Keratinocyte (primary cell): ENCODE data around the gene AGPAT3. TPM values are rescaled to one million over a fixed set of nuclear protein-coding genes. Genes with fewer than 3 reads are reported as not detected.

Experiments used
- DNase-seq: peaks from one replicate; pipeline ENCODE4 v3.0.0-alpha.2; 2011; ENCODE audit warnings: low read depth, missing footprints, low spot score
- FAIRE-seq: peaks from 2 replicates; lab custom pipeline; 2011; peaks lifted over from hg19 to GRCh38; lab: Jason Lieb, UNC
- H2AFZ ChIP-seq: 2 replicates; pipeline ENCODE4 v1.6.0; 2012; ENCODE audit warnings: low read length, control low read depth, inconsistent platforms; ENCODE audit not compliant: control insufficient read depth
- H3K27ac ChIP-seq: 2 replicates; pipeline ENCODE4 v1.5.1; 2011; ENCODE audit warnings: low read length; ENCODE audit not compliant: control insufficient read depth, insufficient read depth
- H3K27me3 ChIP-seq: 3 replicates; pipeline ENCODE4 v1.6.0; 2011; ENCODE audit warnings: low read length; ENCODE audit not compliant: control insufficient read depth, insufficient read depth; ENCODE audit errors: extremely low read depth
- H3K36me3 ChIP-seq, 2 experiments: 2 replicates in 1 of 2; 3 replicates in 1 of 2; pipeline ENCODE4 v1.5.1; 2011; ENCODE audit warnings: low read length in 2 of 2, mild to moderate bottlenecking in 1 of 2; ENCODE audit not compliant: control insufficient read depth in 2 of 2, insufficient read depth in 2 of 2; ENCODE audit errors: extremely low read depth in 1 of 2
- H3K4me1 ChIP-seq: 3 replicates; pipeline ENCODE4 v1.5.1; 2011; ENCODE audit warnings: low read length; ENCODE audit not compliant: control insufficient read depth, insufficient read depth; ENCODE audit errors: extremely low read depth
- H3K4me2 ChIP-seq: 3 replicates; pipeline ENCODE4 v1.6.0; 2011; ENCODE audit warnings: low read depth, low read length; ENCODE audit not compliant: control insufficient read depth, insufficient read depth; ENCODE audit errors: extremely low read depth
- H3K4me3 ChIP-seq, 3 experiments: fragments of 200-600 bp in 1 of 3; sonication (generic) in 1 of 3; 2 replicates in 2 of 3; 3 replicates in 1 of 3; pipeline ENCODE4 v1.5.1; 2011 to 2016; ENCODE audit warnings: low read length in 3 of 3, mild to moderate bottlenecking in 3 of 3, control low read depth in 2 of 3, inconsistent platforms in 1 of 3, low read depth in 1 of 3, mixed read lengths in 1 of 3, mixed run types in 1 of 3, moderate library complexity in 1 of 3; ENCODE audit not compliant: control insufficient read depth in 2 of 3, insufficient read depth in 2 of 3; ENCODE audit errors: extremely low read depth in 1 of 3
- H3K79me2 ChIP-seq: 2 replicates; pipeline ENCODE4 v1.6.0; 2012; ENCODE audit warnings: low read length; ENCODE audit not compliant: control insufficient read depth, insufficient read depth
- H3K9ac ChIP-seq: 3 replicates; pipeline ENCODE4 v1.6.0; 2011; ENCODE audit warnings: low read length; ENCODE audit not compliant: control insufficient read depth, insufficient read depth; ENCODE audit errors: extremely low read depth
- H3K9me1 ChIP-seq: 3 replicates; pipeline ENCODE4 v1.6.0; 2011; ENCODE audit warnings: low read length; ENCODE audit not compliant: control insufficient read depth, insufficient read depth; ENCODE audit errors: extremely low read depth
- H3K9me3 ChIP-seq: 2 replicates; pipeline ENCODE4 v1.5.1; 2012; ENCODE audit warnings: low read depth, low read length; ENCODE audit not compliant: control insufficient read depth
- H4K20me1 ChIP-seq: 3 replicates; pipeline ENCODE4 v1.6.0; 2011; ENCODE audit warnings: low read length; ENCODE audit not compliant: control insufficient read depth, insufficient read depth; ENCODE audit errors: extremely low read depth
- CTCF ChIP-seq, 3 experiments: IDR thresholded peaks in 1 of 3; conservative IDR thresholded peaks in 1 of 3; optimal IDR thresholded peaks in 1 of 3; 2 replicates in 2 of 3; 3 replicates in 1 of 3; pipeline versions ENCODE3 to v1.5.1; 2011; ENCODE audit warnings: low read length in 3 of 3, mild to moderate bottlenecking in 3 of 3, moderate library complexity in 2 of 3, control low read depth in 1 of 3, inconsistent platforms in 1 of 3; ENCODE audit not compliant: insufficient read depth in 2 of 3; ENCODE audit errors: extremely low read depth in 1 of 3
- EZH2 ChIP-seq: IDR thresholded peaks from one replicate; pipeline ENCODE4 v1.6.1; 2012; ENCODE audit warnings: inconsistent platforms, mild to moderate bottlenecking, low read length, moderate library complexity
- dilution Hi-C: fragments of 300-500 bp; cut with MboI; formaldehyde crosslinking; loops from one replicate; pipeline ENCODE4 v1.7.0; 2020; ENCODE audit warnings: low sequenced_read_pairs; ENCODE audit not compliant: extremely low pct_ligation_motif_present
- polyA plus RNA-seq, 5 experiments: library from polyadenylated mRNA; depleted of rRNA in 3 of 5; stranded (reverse) in 3 of 5; stranded (forward) in 1 of 5; unstranded in 1 of 5; fragments of >200 nt; gene quantifications; 1 replicate in 1 of 5; 2 replicates in 3 of 5; 3 replicates in 1 of 5; pipeline versions ENCODE4 v1.2.1 to v1.2.3, GENCODE V29; 2011 to 2012; ENCODE audit warnings: missing spikeins in 2 of 5, low read depth in 1 of 5, low replicate concordance in 1 of 5

The AGPAT3 gene
- polyA plus RNA-seq, 1 donor (not counting 4 experiments of a cell fraction or from before 2014, with no cell fraction given) = 21.7 TPM

- no peak overlapping the region for H3K4me2 ChIP-seq
- H4K20me1 ChIP-seq = no peaks in the 10 kb centered on the region
- peaks cover 5% of the 10 kb centered on the region for H3K79me2 ChIP-seq
- no peak overlapping the region for H3K27ac ChIP-seq
- no peaks in the 10 kb centered on the region for H3K9me3 ChIP-seq
- no peaks in the 10 kb centered on the region for H3K27me3 ChIP-seq
- peaks cover 0 to 14% of the 10 kb centered on the region in 2 experiments for H3K36me3 ChIP-seq
- H2AFZ ChIP-seq = no peak overlapping the region
- dilution Hi-C loops = no loop called here
- no peak overlapping the region for H3K4me3 ChIP-seq
- DNase-seq = no peak
- H3K9me1 ChIP-seq = peaks cover 3% of the 10 kb centered on the region
- TF ChIP-seq EZH2 (no peak), CTCF (optimal IDR thresholded peaks at IDR 0.05 in 1 of 3, IDR thresholded peaks at IDR 0.05 in 1 of 3, conservative IDR thresholded peaks at IDR 0.05 in 1 of 3; ENCODE audit: extremely low read depth in 1 of 3, insufficient read depth in 2 of 3, low read length in 3 of 3) (no peak)
- H3K9ac ChIP-seq = no peak overlapping the region
- no peak for FAIRE-seq
- H3K4me1 ChIP-seq = no peaks in the 10 kb centered on the region
These were observed 42.7 kb downstream of the AGPAT3 start for GRCh38 chr21:43907751-43908150.

- no peaks in the 10 kb centered on the region for H4K20me1 ChIP-seq
- no peak for FAIRE-seq
- H3K9me1 ChIP-seq = peaks cover 3% of the 10 kb centered on the region
These were observed 43.1 kb downstream of the AGPAT3 start for GRCh38 chr21:43908167-43908566.

More at GRCh38 chr21:43908167-43908566, 43.1 kb downstream of the AGPAT3 start:
- Histone ChIP-seq H3K4me3 (no peak overlapping the region), H3K27ac (no peak overlapping the region), H3K27me3 (no peaks in the 10 kb centered on the region), H3K36me3 (peaks cover 0 to 14% of the 10 kb centered on the region in 2 experiments), H3K4me1 (no peaks in the 10 kb centered on the region), H2AFZ (no peak overlapping the region), H3K9ac (no peak overlapping the region), H3K4me2 (no peak overlapping the region), H3K9me3 (no peaks in the 10 kb centered on the region), H3K79me2 (peaks cover 5% of the 10 kb centered on the region)
- TF ChIP-seq EZH2 (no peak), CTCF (optimal IDR thresholded peaks at IDR 0.05 in 1 of 3, IDR thresholded peaks at IDR 0.05 in 1 of 3, conservative IDR thresholded peaks at IDR 0.05 in 1 of 3; ENCODE audit: extremely low read depth in 1 of 3, insufficient read depth in 2 of 3, low read length in 3 of 3) (no peak)
- dilution Hi-C loops = no loop called here
- no peak for DNase-seq
